GM18909 (cell line): ENCODE measurements around the gene HPCA.

ENCODE experiments used
- ATAC-seq: cut with Tn5 transposase; IDR thresholded peaks from one replicate; pipeline ENCODE4 v1.9.1; 2021; ENCODE audit warnings: mild to moderate bottlenecking; ENCODE audit not compliant: unreplicated experiment, poor library complexity

HPCA gene

GRCh38 chr1:32886004-32886827 is at the start of gene HPCA:
Gene HPCA (plus strand): TSS chr1:32886491. CDS start chr1:32888899, 2,408 bp downstream.
- ATAC-seq, result no peak

- ATAC-seq, result no peak
These were observed 37.8 kb upstream of the HPCA start for GRCh38 chr1:32848354-32849063.

- ATAC-seq, result no peak
These were observed 30.3 kb upstream of the HPCA start for GRCh38 chr1:32855861-32856617.

GRCh38 chr1:32858136-32858535 is 28.2 kb upstream of the HPCA start:
- no peak for ATAC-seq

GRCh38 chr1:32858791-32859190 is 27.5 kb upstream of the HPCA start:
- no peak for ATAC-seq

GRCh38 chr1:32859915-32860314 is 26.4 kb upstream of the HPCA start:
- ATAC-seq, result no peak

GRCh38 chr1:32860566-32860965 is 25.7 kb upstream of the HPCA start:
- ATAC-seq, result no peak

- ATAC-seq, result no peak
These were observed 24.2 kb upstream of the HPCA start for GRCh38 chr1:32861904-32862695.

- ATAC-seq, result no peak
These were observed 22.9 kb upstream of the HPCA start for GRCh38 chr1:32863218-32863880.

GRCh38 chr1:32863881-32864245 is 22.4 kb upstream of the HPCA start:
- no peak for ATAC-seq

- ATAC-seq, result no peak
These were observed 21.8 kb upstream of the HPCA start for GRCh38 chr1:32864375-32865019.

- no peak for ATAC-seq
These were observed 20.5 kb upstream of the HPCA start for GRCh38 chr1:32865639-32866405.

GRCh38 chr1:32867151-32867550 is 19.1 kb upstream of the HPCA start:
- no peak for ATAC-seq

GRCh38 chr1:32867671-32868070 is 18.6 kb upstream of the HPCA start:
- ATAC-seq, result no peak

- ATAC-seq, result no peak
These were observed 18.2 kb upstream of the HPCA start for GRCh38 chr1:32868085-32868484.

- no peak for ATAC-seq
These were observed 17.4 kb upstream of the HPCA start for GRCh38 chr1:32868806-32869455.

- ATAC-seq, result no peak
These were observed 16.2 kb upstream of the HPCA start for GRCh38 chr1:32869923-32870614.
